ENCODE data around the gene ZNF883. TPM values are rescaled to one million over a fixed set of nuclear protein-coding genes. Genes with fewer than 3 reads are reported as not detected.

Gene ZNF883
- total RNA-seq, 1 donor from 2014 or later: 0.15 TPM

DNA sequence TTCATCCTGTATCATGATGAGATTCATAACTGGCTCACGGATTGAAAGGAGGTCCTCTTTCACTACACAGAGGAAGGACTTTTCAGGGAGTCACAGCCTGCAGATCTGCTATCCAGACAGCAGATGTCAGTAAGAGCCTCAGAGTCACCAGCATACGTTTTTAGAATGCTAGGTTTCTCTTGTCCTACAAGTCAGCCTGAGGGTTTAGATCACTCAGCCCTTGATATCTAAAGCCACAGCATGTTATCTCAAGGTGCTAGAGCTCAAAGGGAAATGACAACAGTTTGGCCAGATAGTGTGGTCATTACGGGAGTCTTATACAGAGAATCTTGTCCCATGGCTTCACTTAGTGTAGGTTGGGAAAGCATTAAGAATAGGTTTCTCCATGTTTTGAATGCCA lies 90.4 kb downstream of the ZNF883 start:
- intact Hi-C loops (cut with micrococcal nuclease): loop anchor here (5.0 kb wide), 1 partner anchor 191 kb away; no protein-coding TSS in a partner anchor

DNA sequence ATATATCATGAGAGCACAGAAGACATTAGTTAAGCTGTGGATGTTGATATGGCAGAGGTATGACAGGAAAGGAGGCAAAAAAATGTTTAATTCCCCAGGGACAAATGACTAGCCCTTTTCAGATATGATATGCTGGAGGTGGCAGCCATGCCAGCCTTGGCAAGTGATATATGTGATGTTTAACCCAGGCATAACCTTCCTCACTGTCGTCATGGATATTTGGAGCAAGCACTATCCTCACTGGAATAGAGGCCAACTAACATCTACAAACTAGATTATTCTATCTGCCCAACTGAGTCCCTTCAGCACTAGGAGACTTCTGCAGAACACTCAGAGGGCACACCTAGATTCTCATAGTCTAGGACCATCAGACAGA lies 94.0 kb downstream of the ZNF883 start:
- intact Hi-C loops (cut with micrococcal nuclease): no loop called here

DNA sequence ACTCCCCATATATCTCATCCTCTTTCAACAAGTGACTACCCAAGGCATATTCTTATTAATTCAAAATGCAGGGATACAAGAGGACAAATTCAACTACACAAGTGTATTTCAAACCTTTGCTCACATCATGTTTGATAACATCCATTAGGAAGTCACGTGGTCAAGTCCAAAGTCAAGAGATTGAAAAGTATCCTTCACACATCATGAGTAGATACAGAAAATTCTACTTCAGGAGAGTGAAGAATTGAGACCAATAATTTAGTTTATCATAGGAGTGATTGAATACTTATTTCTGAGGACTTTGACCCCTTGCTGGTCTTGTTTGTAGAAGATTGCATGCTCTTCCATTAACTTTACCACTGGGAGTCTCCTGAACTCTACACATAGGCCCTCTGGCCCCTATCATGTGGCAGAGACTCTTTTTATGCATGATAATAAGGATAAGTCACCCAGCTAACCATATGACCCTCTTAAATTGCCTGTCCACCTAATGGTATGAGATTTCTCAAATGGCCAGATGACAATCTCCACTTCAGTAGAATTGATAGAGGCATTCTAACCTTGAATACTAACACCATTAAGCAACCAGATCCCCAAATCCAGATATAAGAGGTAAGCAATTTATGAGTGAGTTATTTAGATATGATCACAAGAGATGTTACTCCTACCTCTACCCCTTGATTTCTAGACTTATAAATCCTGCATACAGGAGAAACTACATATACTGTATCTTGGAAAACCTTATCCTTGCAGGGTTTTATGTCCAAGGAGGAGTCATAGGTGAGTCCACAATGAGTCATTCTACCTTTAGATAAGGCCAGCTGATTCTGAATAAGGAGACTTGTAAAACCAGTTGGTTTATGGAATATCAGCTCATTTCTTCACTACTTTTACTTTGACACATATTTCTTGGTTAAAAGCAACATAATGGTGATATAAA lies 94.7 kb downstream of the ZNF883 start:
- intact Hi-C loops (cut with micrococcal nuclease): no loop called here

DNA sequence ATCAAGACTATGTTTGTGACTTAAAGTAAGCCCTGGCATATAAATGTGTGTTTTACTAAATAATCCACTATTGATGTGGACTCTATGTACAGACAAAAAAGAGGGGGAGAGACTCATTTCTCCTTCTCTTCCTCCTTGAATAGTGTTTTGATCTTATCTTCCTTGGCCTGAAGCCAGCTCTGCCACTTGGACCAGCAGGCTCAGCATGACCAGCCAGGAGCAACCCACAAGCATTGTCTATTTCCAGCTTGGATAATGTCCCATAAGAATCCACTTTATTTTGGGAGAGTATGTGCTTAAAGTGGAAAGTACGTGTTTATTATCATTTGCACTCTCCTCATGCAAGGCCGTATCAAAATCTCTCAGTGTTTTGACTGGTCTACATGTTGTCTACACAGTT lies 97.5 kb downstream of the ZNF883 start:
- intact Hi-C loops (cut with micrococcal nuclease): no loop called here

DNA sequence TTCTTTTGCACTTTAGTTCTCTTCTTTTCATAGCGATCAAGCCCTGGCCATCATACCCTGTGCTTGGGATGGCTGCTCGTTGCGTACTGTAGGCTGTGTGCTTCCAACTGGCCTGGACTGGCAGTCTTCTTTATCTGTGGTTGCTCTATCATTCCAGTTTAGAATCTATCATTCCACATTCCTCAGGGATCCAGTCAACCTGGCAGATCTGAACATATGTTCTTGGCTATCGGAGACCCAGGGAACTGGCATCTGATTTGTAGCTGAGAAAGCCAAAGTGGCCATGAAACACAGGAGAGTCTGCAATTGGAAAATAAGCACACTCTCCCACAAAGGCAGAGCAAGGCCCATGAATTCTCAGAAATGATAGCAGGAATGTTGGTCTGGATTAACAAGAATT lies 98.7 kb downstream of the ZNF883 start:
- intact Hi-C loops (cut with micrococcal nuclease): no loop called here

DNA sequence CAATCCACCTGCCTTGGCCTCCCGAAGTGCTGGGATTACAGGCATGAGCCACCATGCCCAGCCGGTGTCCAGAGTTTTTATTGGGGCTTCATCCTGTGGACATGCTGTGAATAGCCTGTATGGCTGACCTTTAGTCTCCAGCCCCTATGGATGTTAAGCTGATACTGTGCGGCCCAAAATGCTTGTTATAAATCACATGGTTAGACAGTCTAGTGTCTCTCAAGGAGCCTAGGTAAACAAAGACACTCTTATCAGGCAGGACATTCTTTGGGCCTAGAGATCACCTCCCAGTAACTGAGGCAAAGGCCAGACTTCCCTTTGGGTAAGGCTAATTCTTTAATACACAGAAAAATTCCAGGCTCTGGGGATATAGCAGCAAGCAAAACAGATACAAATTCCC lies 99.4 kb downstream of the ZNF883 start:
- intact Hi-C loops (cut with micrococcal nuclease): no loop called here

DNA sequence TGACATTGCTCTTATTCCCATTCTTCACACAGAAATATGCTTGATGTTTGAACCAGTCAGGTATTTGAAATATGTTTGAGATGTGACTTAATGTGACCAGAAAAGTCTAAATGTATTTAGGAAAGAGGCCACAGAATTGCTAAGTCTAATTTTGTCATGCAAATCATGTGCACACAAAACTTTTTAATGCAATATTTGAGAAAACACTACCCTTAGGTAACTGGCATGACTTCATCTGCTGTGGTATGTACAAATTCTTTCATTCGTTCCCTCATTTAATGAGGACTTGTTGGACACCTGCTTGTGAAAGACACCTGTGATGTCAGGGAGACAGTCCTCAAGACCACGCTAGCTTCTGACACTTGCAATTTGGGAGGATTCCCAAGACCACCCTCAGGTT lies 100.3 kb downstream of the ZNF883 start:
- intact Hi-C loops (cut with micrococcal nuclease): no loop called here

Other genes starting within 250 kb of the ZNF883 start
- not detected in 2 replicates for gene SLC46A2, start 121.3 kb downstream of the ZNF883 start, total RNA-seq
- 0.10 and 0.15 TPM in 2 replicates for gene ZFP37, start 44.5 kb upstream of the ZNF883 start, total RNA-seq
- gene SLC31A2, start 138.8 kb upstream of the ZNF883 start, total RNA-seq: 5.0 and 5.2 TPM in 2 replicates
- 41.0 and 43.7 TPM in 2 replicates for gene FKBP15, start 209.1 kb upstream of the ZNF883 start, total RNA-seq
- 9.4 and 9.5 TPM in 2 replicates for gene SLC31A1, start 209.4 kb upstream of the ZNF883 start, total RNA-seq